T-cell (primary cell): ENCODE measurements around the gene SCARB1. TPM values are rescaled to one million over a fixed set of nuclear protein-coding genes. Genes with fewer than 3 reads are reported as not detected.
"Not testable (repeated sequence)": the region's sequence is repeated elsewhere in the genome, so short reads cannot be mapped to it uniquely, and the experiment has no call there.

ENCODE experiments used
- ATAC-seq, 4 experiments: fragments of 200-7000 bp in 3 of 4; fragments of 150-1000 bp in 1 of 4; cut with Tn5 transposase; replicated peaks in 1 of 4; 1 replicate in 3 of 4; 2 replicates in 1 of 4; pipeline ENCODE4 v1.10.0; 2021; ENCODE audit warnings: moderate library complexity in 3 of 4, mild to moderate bottlenecking in 2 of 4, moderate number of reproducible peaks in 1 of 4
- CTCF ChIA-PET, 2 donors: fragments of 300-600 bp; sonication (Branson Sonifier 250); formaldehyde crosslinking; loops; one replicate each; lab custom pipeline; 2022; ENCODE audit warnings: antibody characterized with exemption in 2 of 2; lab: Charles Lee
- POLR2A ChIA-PET, 2 donors: fragments of 300-600 bp; sonication (Branson Sonifier 250); formaldehyde crosslinking; loops; one replicate each; lab custom pipeline; 2022; ENCODE audit warnings: antibody characterized with exemption in 2 of 2; lab: Charles Lee
- DNase-seq, 35 experiments: peaks; one replicate each; pipeline versions ENCODE4 v3.0.0 to v3.0.0-alpha.2; 2013 to 2023
- H3K27ac ChIP-seq: one replicate; pipeline ENCODE4 v1.5.1; 2013; ENCODE audit warnings: low read length
- H3K27me3 ChIP-seq, 2 experiments: replicated peaks in 1 of 2; 1 replicate in 1 of 2; 2 replicates in 1 of 2; pipeline versions ENCODE4 v1.6.1 to v1.7.0; 2013; ENCODE audit warnings: low read length in 1 of 2, mixed read lengths in 1 of 2; ENCODE audit not compliant: control insufficient read depth in 2 of 2, insufficient read depth in 2 of 2; ENCODE audit errors: extremely low read depth in 1 of 2
- H3K36me3 ChIP-seq, 2 donors: 1 replicate in 1 of 2; 2 replicates in 1 of 2; pipeline versions ENCODE4 v1.6.1 to v1.7.0; 2013; ENCODE audit warnings: low read length in 1 of 2; ENCODE audit not compliant: control insufficient read depth in 2 of 2, insufficient read depth in 1 of 2; ENCODE audit errors: extremely low read depth in 1 of 2
- H3K4me1 ChIP-seq, 2 experiments: 1 replicate in 1 of 2; 2 replicates in 1 of 2; pipeline versions ENCODE4 v1.6.1 to v1.7.0; 2013; ENCODE audit warnings: low read length in 2 of 2, mixed read lengths in 1 of 2; ENCODE audit not compliant: insufficient read depth in 2 of 2, control insufficient read depth in 1 of 2; ENCODE audit errors: extremely low read depth in 1 of 2
- H3K4me3 ChIP-seq, 2 donors: 1 replicate in 1 of 2; 2 replicates in 1 of 2; pipeline versions ENCODE4 v1.5.1 to v1.7.0; 2013; ENCODE audit warnings: mild to moderate bottlenecking in 2 of 2, low read length in 1 of 2, moderate library complexity in 1 of 2; ENCODE audit not compliant: control insufficient read depth in 1 of 2; ENCODE audit errors: extremely low read depth in 1 of 2
- H3K9me3 ChIP-seq: 2 replicates; pipeline ENCODE4 v1.7.0; 2013
- H3K27ac Mint-ChIP-seq, 2 donors: one replicate each; pipeline ENCODE4 v1.8.0; 2020 to 2021; ENCODE audit warnings: mild to moderate bottlenecking in 2 of 2, mixed read lengths in 2 of 2
- H3K27me3 Mint-ChIP-seq, 2 donors: one replicate each; pipeline ENCODE4 v1.8.0; 2021 to 2022; ENCODE audit warnings: mixed read lengths in 2 of 2
- H3K36me3 Mint-ChIP-seq: one replicate; pipeline ENCODE4 v1.8.0; 2021; ENCODE audit warnings: mixed read lengths
- H3K4me1 Mint-ChIP-seq, 3 donors: one replicate each; pipeline ENCODE4 v1.8.0; 2020 to 2022; ENCODE audit warnings: mixed read lengths in 3 of 3, mild to moderate bottlenecking in 1 of 3
- H3K4me3 Mint-ChIP-seq, 3 donors: one replicate each; pipeline ENCODE4 v1.8.0; 2020 to 2022; ENCODE audit warnings: mild to moderate bottlenecking in 3 of 3, mixed read lengths in 3 of 3, moderate library complexity in 3 of 3
- H3K9me3 Mint-ChIP-seq, 3 donors: one replicate each; pipeline ENCODE4 v1.8.0; 2020 to 2022; ENCODE audit warnings: mixed read lengths in 3 of 3
- WGBS: methylation state at CpG from one replicate; pipeline ENCODE4 v1.1.5; 2013; ENCODE audit warnings: missing lambda C conversion rate; ENCODE audit not compliant: insufficient coverage; 5-methylcytosine and 5-hydroxymethylcytosine counted together
- total RNA-seq, 35 experiments: library from RNA in 6 of 35; stranded (reverse) in 6 of 35; fragments of 120-200 nt in 1 of 35; gene quantifications; one replicate each; pipeline versions ENCODE4 v1.2.1 to v1.2.4 and lab custom pipeline; 2013 to 2026

SCARB1 gene
- total RNA-seq, 5 donors from 2014 or later (not counting 1 experiment from before 2014, with no cell fraction given): 3.1 to 5.6 (median 4.5) TPM

DNA sequence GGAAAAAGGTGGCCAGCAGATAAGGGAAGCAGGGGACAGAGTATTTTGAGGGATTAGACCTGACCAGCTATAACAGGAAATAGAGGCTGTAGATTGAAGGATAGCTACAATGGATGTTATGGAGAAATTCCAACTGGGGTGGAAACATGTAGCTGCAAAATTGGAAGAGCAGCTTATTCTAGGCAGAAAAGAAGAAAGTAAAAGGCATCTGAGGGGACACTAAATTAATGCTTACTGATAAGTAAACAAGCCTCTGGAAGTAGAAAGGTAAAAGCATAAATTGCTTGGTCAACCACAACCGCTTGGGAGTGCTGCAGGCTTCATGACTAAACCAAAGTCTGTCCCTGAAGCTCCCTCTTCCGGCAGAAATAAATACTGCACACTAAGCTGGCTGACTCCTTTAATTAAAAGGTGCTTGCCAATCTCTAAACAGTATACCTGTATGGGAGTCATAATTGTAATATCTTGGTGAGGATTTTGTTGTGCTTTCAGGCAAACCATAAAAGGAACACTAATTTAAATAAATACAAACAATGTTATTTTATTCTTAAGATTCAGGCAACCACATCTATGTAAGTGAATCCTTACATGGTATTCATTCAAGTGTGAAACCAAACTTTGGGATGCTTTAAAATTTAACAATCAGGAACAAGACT lies 43.1 kb upstream of the SCARB1 start:
- H3K4me1 ChIP-seq: peaks cover 12 to 16% of the 10 kb centered on the region in 2 experiments
- no peaks in the 10 kb centered on the region for H3K27me3 ChIP-seq
- ChIA-PET CTCF (interaction anchor here (0.5 to 5.3 kb wide), 13 partner anchors 9 to 154 kb away, joined by 3 to 142 read pairs (median 6); no protein-coding TSS in a partner anchor), POLR2A (interaction anchor here (0.6 to 1.5 kb wide), 6 partner anchors 9 to 34 kb away, joined by 3 to 12 read pairs (median 4); no protein-coding TSS in a partner anchor)
- peaks cover 5 to 8% of the 10 kb centered on the region in 2 donors for H3K36me3 ChIP-seq
- Mint-ChIP-seq H3K4me3 (no peak overlapping the region), H3K4me1 (peaks cover 27 to 30% (median 29%) of the 10 kb centered on the region in 3 donors), H3K36me3 (peaks cover 11% of the 10 kb centered on the region), H3K27me3 (no peaks in the 10 kb centered on the region), H3K9me3 (no peaks in the 10 kb centered on the region), H3K27ac (peak overlapping the region; percentile 70 to 71)
- peak overlapping the region; percentile 42 for H3K27ac ChIP-seq
- peak; percentile 64 to 96 (median 86) for DNase-seq
- ATAC-seq: peak; percentile 73 to 95 (median 90)
- H3K9me3 ChIP-seq: no peaks in the 10 kb centered on the region
- no CpG with 5 or more reads among the region's 2 CpGs for WGBS
- H3K4me3 ChIP-seq: no peak overlapping the region

GRCh38 chr12:124904306-124905098 lies 40.8 kb upstream of the SCARB1 start:
- ChIA-PET CTCF (interaction anchor here in 1 of 2 donors (3.2 to 5.3 kb wide), 2 partner anchors 14 to 35 kb away, joined by 50 to 142 read pairs; no protein-coding TSS in a partner anchor), POLR2A (interaction anchor here in 1 of 2 donors (0.6 kb wide), 2 partner anchors 8 to 36 kb away, joined by 3 read pairs; no protein-coding TSS in a partner anchor)
- no peaks in the 10 kb centered on the region for H3K36me3 ChIP-seq
- H3K4me1 Mint-ChIP-seq: peaks cover 6 to 9% (median 7%) of the 10 kb centered on the region in 3 donors
- no peak overlapping the region for H3K4me3 ChIP-seq
- ATAC-seq (no peak), DNase-seq (no peak)
- 65% methylated on average over 7 of the region's 15 CpGs for WGBS
- H3K4me1 ChIP-seq: peaks cover 3 to 7% of the 10 kb centered on the region in 2 experiments
- H3K27ac ChIP-seq: no peak overlapping the region
- no peak overlapping the region for H3K27ac Mint-ChIP-seq
- no peaks in the 10 kb centered on the region for H3K27me3 ChIP-seq
- no peaks in the 10 kb centered on the region for H3K9me3 Mint-ChIP-seq
- no peaks in the 10 kb centered on the region for H3K9me3 ChIP-seq
- H3K27me3 Mint-ChIP-seq: no peaks in the 10 kb centered on the region
- H3K36me3 Mint-ChIP-seq: no peaks in the 10 kb centered on the region
- H3K4me3 Mint-ChIP-seq: no peak overlapping the region

GRCh38 chr12:124902916-124903315 lies 39.3 kb upstream of the SCARB1 start:
- no peak overlapping the region for H3K4me3 Mint-ChIP-seq
- H3K4me3 ChIP-seq: no peak overlapping the region
- H3K27ac ChIP-seq: no peak overlapping the region
- H3K4me1 ChIP-seq: peaks cover 3 to 13% of the 10 kb centered on the region in 2 experiments
- H3K27ac Mint-ChIP-seq: no peak overlapping the region
- no peaks in the 10 kb centered on the region for H3K36me3 ChIP-seq
- peaks cover 17 to 21% (median 19%) of the 10 kb centered on the region in 3 donors for H3K4me1 Mint-ChIP-seq
- no peaks in the 10 kb centered on the region for H3K36me3 Mint-ChIP-seq
- CTCF ChIA-PET: interaction anchor here in 1 of 2 donors (0.6 kb wide), 2 partner anchors 38 to 42 kb away, joined by 3 to 7 read pairs; no protein-coding TSS in a partner anchor
- no peaks in the 10 kb centered on the region for H3K27me3 ChIP-seq
- POLR2A ChIA-PET: interaction anchor here in 1 of 2 donors (0.6 kb wide), 1 partner anchor 35 kb away, joined by 3 read pairs; no protein-coding TSS in a partner anchor
- 100% methylated on average over 2 of the region's 6 CpGs for WGBS
- DNase-seq (no peak), ATAC-seq (no peak)
- H3K27me3 Mint-ChIP-seq: no peaks in the 10 kb centered on the region
- H3K9me3 ChIP-seq: no peaks in the 10 kb centered on the region
- no peaks in the 10 kb centered on the region for H3K9me3 Mint-ChIP-seq

DNA sequence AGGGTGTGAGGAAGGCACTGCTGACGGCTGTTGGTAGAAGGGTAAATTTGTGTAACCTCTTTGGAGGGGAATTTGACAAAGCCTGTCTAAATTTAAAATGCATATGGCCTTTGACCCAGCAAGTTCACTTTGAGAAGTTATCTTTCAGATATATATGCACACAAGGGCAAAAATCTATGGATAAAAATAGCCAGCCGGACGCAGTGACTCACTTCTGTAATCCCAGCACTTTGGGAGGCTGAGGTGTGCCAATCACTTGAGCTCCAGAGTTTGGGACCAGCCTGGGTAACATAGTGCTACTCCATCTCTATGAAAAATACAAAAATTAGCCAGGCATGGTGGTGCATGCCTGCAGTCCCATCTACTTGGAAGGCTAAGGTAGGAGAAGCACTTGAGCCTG lies 37.3 kb upstream of the SCARB1 start:
- Histone ChIP-seq H3K4me1 (peaks cover 0 to 9% of the 10 kb centered on the region in 2 experiments), H3K4me3 (no peak overlapping the region), H3K36me3 (no peaks in the 10 kb centered on the region), H3K27me3 (no peaks in the 10 kb centered on the region), H3K27ac (no peak overlapping the region), H3K9me3 (no peaks in the 10 kb centered on the region)
- POLR2A ChIA-PET: no interaction called here
- ATAC-seq: no peak
- CTCF ChIA-PET: interaction anchor here in 1 of 2 donors (0.7 kb wide), 1 partner anchor 89 kb away, joined by 3 read pairs; no protein-coding TSS in a partner anchor
- H3K27ac Mint-ChIP-seq: no peak overlapping the region
- H3K4me3 Mint-ChIP-seq: no peak overlapping the region
- WGBS: 100% methylated on average over 2 of the region's 3 CpGs
- H3K9me3 Mint-ChIP-seq: no peaks in the 10 kb centered on the region
- H3K4me1 Mint-ChIP-seq: peaks cover 11 to 16% (median 14%) of the 10 kb centered on the region in 3 donors
- no peak for DNase-seq
- H3K36me3 Mint-ChIP-seq: no peaks in the 10 kb centered on the region
- H3K27me3 Mint-ChIP-seq: no peaks in the 10 kb centered on the region

- H3K27me3 ChIP-seq: not testable (repeated sequence)
Observed at GRCh38 chr12:124900345-124900795, 36.7 kb upstream of the SCARB1 start.

GRCh38 chr12:124898923-124899294 lies 35.2 kb upstream of the SCARB1 start:
- H3K27me3 Mint-ChIP-seq: no peaks in the 10 kb centered on the region
- CTCF ChIA-PET: interaction anchor here in 1 of 2 donors (1.3 kb wide), 1 partner anchor 21 kb away, joined by 3 read pairs; no protein-coding TSS in a partner anchor
- 85% methylated on average over 3 of the region's 5 CpGs for WGBS
- no peaks in the 10 kb centered on the region for H3K27me3 ChIP-seq
- DNase-seq (no peak), ATAC-seq (no peak)
- no peak overlapping the region for H3K4me3 ChIP-seq
- POLR2A ChIA-PET: interaction anchor here in 1 of 2 donors (0.7 kb wide), 1 partner anchor 1886 kb away, joined by 4 read pairs; no protein-coding TSS in a partner anchor
- H3K27ac ChIP-seq: no peak overlapping the region
- peaks cover 0 to 9% of the 10 kb centered on the region in 2 experiments for H3K4me1 ChIP-seq
- H3K9me3 ChIP-seq: no peaks in the 10 kb centered on the region
- H3K27ac Mint-ChIP-seq: no peak overlapping the region
- no peaks in the 10 kb centered on the region for H3K36me3 ChIP-seq
- H3K4me1 Mint-ChIP-seq: peaks cover 11 to 16% (median 14%) of the 10 kb centered on the region in 3 donors
- no peak overlapping the region for H3K4me3 Mint-ChIP-seq
- no peaks in the 10 kb centered on the region for H3K9me3 Mint-ChIP-seq
- H3K36me3 Mint-ChIP-seq: no peaks in the 10 kb centered on the region

More at GRCh38 chr12:124900345-124900795, 36.7 kb upstream of the SCARB1 start:
- not testable (repeated sequence) for ATAC-seq, H3K36me3 ChIP-seq, H3K27me3 Mint-ChIP-seq, H3K36me3 Mint-ChIP-seq, H3K27ac ChIP-seq, DNase-seq, H3K9me3 Mint-ChIP-seq, H3K4me3 ChIP-seq, H3K27ac Mint-ChIP-seq, H3K9me3 ChIP-seq, H3K4me1 ChIP-seq, H3K4me3 Mint-ChIP-seq
- ChIA-PET CTCF (interaction anchor here (0.5 to 1.3 kb wide), 4 partner anchors 20 to 770 kb away, joined by 3 to 7 read pairs (median 4); no protein-coding TSS in a partner anchor), POLR2A (interaction anchor here (0.6 to 0.7 kb wide), 2 partner anchors 10 to 449 kb away, joined by 4 to 7 read pairs; no protein-coding TSS in a partner anchor)
- H3K4me1 Mint-ChIP-seq: peaks cover 11 to 16% (median 14%) of the 10 kb centered on the region in 3 donors
- WGBS: 100% methylated on average over 2 of the region's 8 CpGs
